ENCODE measurements around the gene ARHGAP23. TPM values are rescaled to one million over a fixed set of nuclear protein-coding genes. Genes with fewer than 3 reads are reported as not detected.
"Not testable (repeated sequence)": the region's sequence is repeated elsewhere in the genome, so short reads cannot be mapped to it uniquely, and the experiment has no call there.

The ARHGAP23 gene
- polyA plus RNA-seq, 1 donor (not counting 4 experiments of a cell fraction or from before 2014, with no cell fraction given) = 6.1 TPM

GRCh38 chr17:38492067-38493040 is 64.1 kb downstream of the ARHGAP23 start:
- H2AFZ ChIP-seq (ENCODE audit: control insufficient read depth, low read length); H3K4me2 ChIP-seq (ENCODE audit: control insufficient read depth, extremely low read depth, insufficient read depth, low read depth, low read length); H3K27ac ChIP-seq (ENCODE audit: control insufficient read depth, insufficient read depth, low read length); H3K9me3 ChIP-seq (ENCODE audit: control insufficient read depth, low read depth, low read length); dilution Hi-C loops (cut with MboI; ENCODE audit: extremely low pct_ligation_motif_present, low sequenced_read_pairs); H3K27me3 ChIP-seq (ENCODE audit: control insufficient read depth, extremely low read depth, insufficient read depth, low read length); H3K9me1 ChIP-seq (ENCODE audit: control insufficient read depth, extremely low read depth, insufficient read depth, low read length); H3K4me1 ChIP-seq (ENCODE audit: control insufficient read depth, extremely low read depth, insufficient read depth, low read length); H3K4me3 ChIP-seq (ENCODE audit: control insufficient read depth in 2 of 3, extremely low read depth in 1 of 3, insufficient read depth in 2 of 3, low read depth in 1 of 3, low read length in 3 of 3); FAIRE-seq; H3K79me2 ChIP-seq (ENCODE audit: control insufficient read depth, insufficient read depth, low read length); H4K20me1 ChIP-seq (ENCODE audit: control insufficient read depth, extremely low read depth, insufficient read depth, low read length); H3K9ac ChIP-seq (ENCODE audit: control insufficient read depth, extremely low read depth, insufficient read depth, low read length): not testable (repeated sequence)
- peaks cover 17 to 22% of the 10 kb centered on the region in 2 experiments for H3K36me3 ChIP-seq (ENCODE audit: control insufficient read depth in 2 of 2, extremely low read depth in 1 of 2, insufficient read depth in 2 of 2, low read length in 2 of 2)
- TF ChIP-seq CTCF (optimal IDR thresholded peaks at IDR 0.05 in 1 of 3, IDR thresholded peaks at IDR 0.05 in 1 of 3, conservative IDR thresholded peaks at IDR 0.05 in 1 of 3; ENCODE audit: extremely low read depth in 1 of 3, insufficient read depth in 2 of 3, low read length in 3 of 3) = peak; percentile 72 to 80 (median 80)
- DNase-seq (ENCODE audit: low read depth, low spot score) = peak; percentile 45

- peaks cover 17 to 22% of the 10 kb centered on the region in 2 experiments for H3K36me3 ChIP-seq (ENCODE audit: control insufficient read depth in 2 of 2, extremely low read depth in 1 of 2, insufficient read depth in 2 of 2, low read length in 2 of 2)
- H3K27me3 ChIP-seq (ENCODE audit: control insufficient read depth, extremely low read depth, insufficient read depth, low read length); H3K9me3 ChIP-seq (ENCODE audit: control insufficient read depth, low read depth, low read length); H3K9me1 ChIP-seq (ENCODE audit: control insufficient read depth, extremely low read depth, insufficient read depth, low read length); FAIRE-seq; dilution Hi-C loops (cut with MboI; ENCODE audit: extremely low pct_ligation_motif_present, low sequenced_read_pairs); H3K4me3 ChIP-seq (ENCODE audit: control insufficient read depth in 2 of 3, extremely low read depth in 1 of 3, insufficient read depth in 2 of 3, low read depth in 1 of 3, low read length in 3 of 3); H3K27ac ChIP-seq (ENCODE audit: control insufficient read depth, insufficient read depth, low read length); H3K9ac ChIP-seq (ENCODE audit: control insufficient read depth, extremely low read depth, insufficient read depth, low read length); H3K4me2 ChIP-seq (ENCODE audit: control insufficient read depth, extremely low read depth, insufficient read depth, low read depth, low read length); H3K4me1 ChIP-seq (ENCODE audit: control insufficient read depth, extremely low read depth, insufficient read depth, low read length); H2AFZ ChIP-seq (ENCODE audit: control insufficient read depth, low read length); H3K79me2 ChIP-seq (ENCODE audit: control insufficient read depth, insufficient read depth, low read length); DNase-seq (ENCODE audit: low read depth, low spot score); H4K20me1 ChIP-seq (ENCODE audit: control insufficient read depth, extremely low read depth, insufficient read depth, low read length): not testable (repeated sequence)
These were observed 65.9 kb downstream of the ARHGAP23 start for GRCh38 chr17:38494152-38494551.

- FAIRE-seq; H3K9me3 ChIP-seq (ENCODE audit: control insufficient read depth, low read depth, low read length); H3K9me1 ChIP-seq (ENCODE audit: control insufficient read depth, extremely low read depth, insufficient read depth, low read length); H2AFZ ChIP-seq (ENCODE audit: control insufficient read depth, low read length); H4K20me1 ChIP-seq (ENCODE audit: control insufficient read depth, extremely low read depth, insufficient read depth, low read length); H3K9ac ChIP-seq (ENCODE audit: control insufficient read depth, extremely low read depth, insufficient read depth, low read length); H3K27me3 ChIP-seq (ENCODE audit: control insufficient read depth, extremely low read depth, insufficient read depth, low read length); H3K79me2 ChIP-seq (ENCODE audit: control insufficient read depth, insufficient read depth, low read length); DNase-seq (ENCODE audit: low read depth, low spot score); H3K4me3 ChIP-seq (ENCODE audit: control insufficient read depth in 2 of 3, extremely low read depth in 1 of 3, insufficient read depth in 2 of 3, low read depth in 1 of 3, low read length in 3 of 3); dilution Hi-C loops (cut with MboI; ENCODE audit: extremely low pct_ligation_motif_present, low sequenced_read_pairs); H3K27ac ChIP-seq (ENCODE audit: control insufficient read depth, insufficient read depth, low read length); H3K4me1 ChIP-seq (ENCODE audit: control insufficient read depth, extremely low read depth, insufficient read depth, low read length); H3K4me2 ChIP-seq (ENCODE audit: control insufficient read depth, extremely low read depth, insufficient read depth, low read depth, low read length): not testable (repeated sequence)
- H3K36me3 ChIP-seq (ENCODE audit: control insufficient read depth in 2 of 2, extremely low read depth in 1 of 2, insufficient read depth in 2 of 2, low read length in 2 of 2) = peaks cover 10 to 19% of the 10 kb centered on the region in 2 experiments
These were observed 69.4 kb downstream of the ARHGAP23 start for GRCh38 chr17:38497656-38498055.

All from keratinocyte (primary cell).